Calu3 (cell line): ENCODE measurements around the gene RBM38. TPM values are rescaled to one million over a fixed set of nuclear protein-coding genes. Genes with fewer than 3 reads are reported as not detected.
"Not testable (repeated sequence)": the region's sequence is repeated elsewhere in the genome, so short reads cannot be mapped to it uniquely, and the experiment has no call there.

Source experiments
- BruUV-seq: library from RNA; stranded (reverse); fragments of 400-500 nt; replicated peaks from 2 replicates; lab custom pipeline; 2021; lab: Mats Ljungman, UMichigan
- CTCF ChIA-PET: fragments of 300-600 bp; sonication (Branson Sonifier 250); formaldehyde crosslinking; loops from one replicate; lab custom pipeline; 2022; ENCODE audit warnings: antibody characterized with exemption; lab: Charles Lee
- DNase-seq: peaks from one replicate; pipeline ENCODE4 v3.0.0; 2022
- H3K27ac Mint-ChIP-seq: one replicate; pipeline ENCODE4 v1.8.0; 2022; ENCODE audit warnings: mixed read lengths; ENCODE audit not compliant: unreplicated experiment
- H3K27me3 Mint-ChIP-seq: one replicate; pipeline ENCODE4 v1.8.0; 2022; ENCODE audit warnings: mixed read lengths; ENCODE audit not compliant: unreplicated experiment
- H3K36me3 Mint-ChIP-seq: one replicate; pipeline ENCODE4 v1.8.0; 2022; ENCODE audit warnings: mild to moderate bottlenecking, moderate library complexity, mixed read lengths; ENCODE audit not compliant: insufficient read depth, unreplicated experiment
- H3K4me1 Mint-ChIP-seq: one replicate; pipeline ENCODE4 v1.8.0; 2022; ENCODE audit warnings: mild to moderate bottlenecking, low read depth, mixed read lengths; ENCODE audit not compliant: unreplicated experiment
- H3K4me3 Mint-ChIP-seq: one replicate; pipeline ENCODE4 v1.8.0; 2022; ENCODE audit warnings: mild to moderate bottlenecking, low read depth, moderate library complexity, mixed read lengths; ENCODE audit not compliant: unreplicated experiment
- H3K9me3 Mint-ChIP-seq: one replicate; pipeline ENCODE4 v1.8.0; 2022; ENCODE audit warnings: low read depth, mixed read lengths; ENCODE audit not compliant: unreplicated experiment
- CTCF ChIP-seq: fragments of 200-600 bp; IDR thresholded peaks from one replicate; pipeline ENCODE4 v1.8.0; 2022; ENCODE audit warnings: antibody characterized with exemption; ENCODE audit not compliant: unreplicated experiment
- intact Hi-C: fragments of 100-400 bp; cut with micrococcal nuclease; formaldehyde crosslinking; loops from one replicate; pipeline ENCODE4 v1.10.0; 2022; ENCODE audit not compliant: unreplicated experiment
- total RNA-seq: library from RNA; stranded (reverse); gene quantifications from 2 replicates; pipeline ENCODE4 v1.2.3, GENCODE V29; 2022

RBM38 gene
- total RNA-seq, 1 experiment from 2014 or later, result 29.5 TPM

GRCh38 chr20:57417830-57418780 is 26.9 kb downstream of the RBM38 start:
- Mint-ChIP-seq H3K36me3 (no peaks in the 10 kb centered on the region), H3K27ac (no peak overlapping the region), H3K4me3 (no peak overlapping the region), H3K9me3 (no peaks in the 10 kb centered on the region), H3K4me1 (peaks cover 23% of the 10 kb centered on the region), H3K27me3 (peaks cover 82% of the 10 kb centered on the region)
- no peak for TF ChIP-seq CTCF
- DNase-seq, result no peak
- CTCF ChIA-PET, result interaction anchor here (0.6 to 0.8 kb wide), 4 partner anchors 10 to 801 kb away, joined by 3 to 6 read pairs (median 4); no protein-coding TSS in a partner anchor
- BruUV-seq, result no TSS peak
- intact Hi-C loops, result loop anchor here (2.0 kb wide), 1 partner anchor 35 kb away; no protein-coding TSS in a partner anchor

- H3K4me1 Mint-ChIP-seq, result peaks cover 23% of the 10 kb centered on the region
- BruUV-seq, H3K9me3 Mint-ChIP-seq, H3K27ac Mint-ChIP-seq, H3K36me3 Mint-ChIP-seq, H3K4me3 Mint-ChIP-seq, DNase-seq: not testable (repeated sequence)
- peaks cover 84% of the 10 kb centered on the region for H3K27me3 Mint-ChIP-seq
- intact Hi-C loops, result loop anchor here (2.0 kb wide), 1 partner anchor 37 kb away; no protein-coding TSS in a partner anchor
- CTCF ChIA-PET, result interaction anchor here (0.5 to 1.8 kb wide), 3 partner anchors 15 to 814 kb away, joined by 3 to 4 read pairs (median 3); no protein-coding TSS in a partner anchor
Measured at GRCh38 chr20:57419479-57419878, 28.3 kb downstream of the RBM38 start.

- Mint-ChIP-seq H3K27me3 (peaks cover 91% of the 10 kb centered on the region), H3K4me3 (no peak overlapping the region), H3K4me1 (peaks cover 30% of the 10 kb centered on the region), H3K27ac (no peak overlapping the region), H3K9me3 (no peaks in the 10 kb centered on the region), H3K36me3 (no peaks in the 10 kb centered on the region)
- no peak for TF ChIP-seq CTCF
- CTCF ChIA-PET, result interaction anchor here (0.8 to 1.8 kb wide), 5 partner anchors 12 to 53 kb away, joined by 3 to 6 read pairs (median 3); no protein-coding TSS in a partner anchor
- intact Hi-C loops, result loop anchor here (1.0 kb wide), 1 partner anchor 75 kb away; no protein-coding TSS in a partner anchor
- DNase-seq, result peak; percentile 56
- no TSS peak for BruUV-seq
Measured at GRCh38 chr20:57420571-57421252, 29.5 kb downstream of the RBM38 start.

- TF ChIP-seq CTCF, result no peak
- no peaks in the 10 kb centered on the region for H3K36me3 Mint-ChIP-seq
- no peak overlapping the region for H3K4me3 Mint-ChIP-seq
- H3K27me3 Mint-ChIP-seq, result peaks cover 91% of the 10 kb centered on the region
- no peak overlapping the region for H3K27ac Mint-ChIP-seq
- no TSS peak for BruUV-seq
- intact Hi-C loops, result no loop called here
- no peaks in the 10 kb centered on the region for H3K9me3 Mint-ChIP-seq
- CTCF ChIA-PET, result interaction anchor here (1.0 to 1.5 kb wide), 4 partner anchors 10 to 29 kb away, joined by 3 to 6 read pairs (median 3); no protein-coding TSS in a partner anchor
- peaks cover 24% of the 10 kb centered on the region for H3K4me1 Mint-ChIP-seq
- DNase-seq, result no peak
Measured at GRCh38 chr20:57421253-57422220, 30.3 kb downstream of the RBM38 start.
